ENCODE data around the gene PPM1N.

PPM1N gene

DNA sequence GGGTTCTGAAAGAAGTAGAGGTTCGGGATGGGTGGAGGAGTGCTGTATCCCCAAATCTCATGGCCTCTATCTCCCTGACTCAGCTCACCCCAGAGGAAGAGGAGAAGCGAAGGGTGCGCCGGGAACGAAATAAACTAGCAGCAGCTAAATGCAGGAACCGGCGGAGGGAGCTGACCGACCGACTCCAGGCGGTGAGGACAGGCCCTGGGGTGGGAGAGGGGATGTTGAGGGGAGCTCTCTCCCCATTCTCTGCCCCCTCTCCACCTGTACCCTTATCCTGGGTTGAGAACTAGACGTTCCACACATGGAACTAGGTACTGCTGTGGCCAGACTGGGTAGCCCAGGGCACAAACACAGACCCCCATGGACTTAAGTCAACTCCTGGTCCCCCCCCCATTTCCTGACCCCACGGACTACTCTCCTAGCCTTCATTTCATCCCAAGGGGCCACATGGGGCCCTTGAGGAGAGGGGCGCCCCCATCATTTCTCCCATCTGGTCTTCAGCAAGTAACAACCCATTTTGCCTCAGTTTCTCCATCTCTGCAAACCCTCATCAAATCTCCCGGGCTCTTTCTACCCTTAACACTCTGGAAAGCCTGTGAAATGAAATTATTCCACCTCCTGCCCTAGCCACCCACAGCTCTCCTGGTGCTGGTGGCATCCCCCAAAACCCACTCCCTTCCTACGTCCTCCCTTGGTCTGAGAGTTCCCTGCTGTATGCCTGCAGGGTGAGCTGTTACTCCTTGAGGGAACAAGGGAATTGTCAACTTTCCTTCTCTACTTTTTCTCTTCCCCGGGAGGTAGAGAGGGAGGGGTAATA lies 26.9 kb upstream of the PPM1N start:
- peak; percentile 38 for DNase-seq

DNA sequence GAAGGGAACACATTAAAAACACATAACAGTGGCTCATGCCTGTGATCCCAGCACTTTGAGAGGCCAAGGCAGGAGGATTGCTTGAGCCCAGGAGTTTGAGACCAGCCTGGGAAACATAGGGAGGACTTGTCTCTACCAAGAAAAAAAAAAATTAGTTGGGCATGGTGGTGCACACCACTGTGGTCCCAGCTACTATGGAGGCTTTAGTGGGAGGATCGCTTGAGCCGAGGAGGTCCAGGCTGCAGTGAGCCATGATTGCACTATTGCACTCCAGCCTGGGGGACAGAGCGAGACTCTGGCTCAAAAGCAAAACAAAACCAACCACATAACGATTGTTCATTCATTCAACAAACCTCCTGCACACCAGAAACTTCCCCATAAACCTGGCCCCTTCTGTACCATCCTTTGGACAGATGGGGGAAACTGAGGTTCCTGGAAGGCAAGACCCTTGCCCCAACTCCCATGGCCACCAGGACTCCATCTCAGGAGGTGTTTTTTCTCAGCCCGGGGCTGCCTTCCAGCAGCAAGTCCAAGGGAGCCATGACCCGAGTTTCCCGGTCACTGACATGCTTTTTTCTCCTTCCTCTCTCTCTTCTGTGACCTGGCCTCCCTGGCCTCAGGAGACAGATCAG lies 26.2 kb upstream of the PPM1N start:
- DNase-seq: peak; percentile 52

DNA sequence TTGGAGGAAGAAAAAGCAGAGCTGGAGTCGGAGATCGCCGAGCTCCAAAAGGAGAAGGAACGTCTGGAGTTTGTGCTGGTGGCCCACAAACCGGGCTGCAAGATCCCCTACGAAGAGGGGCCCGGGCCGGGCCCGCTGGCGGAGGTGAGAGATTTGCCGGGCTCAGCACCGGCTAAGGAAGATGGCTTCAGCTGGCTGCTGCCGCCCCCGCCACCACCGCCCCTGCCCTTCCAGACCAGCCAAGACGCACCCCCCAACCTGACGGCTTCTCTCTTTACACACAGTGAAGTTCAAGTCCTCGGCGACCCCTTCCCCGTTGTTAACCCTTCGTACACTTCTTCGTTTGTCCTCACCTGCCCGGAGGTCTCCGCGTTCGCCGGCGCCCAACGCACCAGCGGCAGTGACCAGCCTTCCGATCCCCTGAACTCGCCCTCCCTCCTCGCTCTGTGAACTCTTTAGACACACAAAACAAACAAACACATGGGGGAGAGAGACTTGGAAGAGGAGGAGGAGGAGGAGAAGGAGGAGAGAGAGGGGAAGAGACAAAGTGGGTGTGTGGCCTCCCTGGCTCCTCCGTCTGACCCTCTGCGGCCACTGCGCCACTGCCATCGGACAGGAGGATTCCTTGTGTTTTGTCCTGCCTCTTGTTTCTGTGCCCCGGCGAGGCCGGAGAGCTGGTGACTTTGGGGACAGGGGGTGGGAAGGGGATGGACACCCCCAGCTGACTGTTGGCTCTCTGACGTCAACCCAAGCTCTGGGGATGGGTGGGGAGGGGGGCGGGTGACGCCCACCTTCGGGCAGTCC lies 25.5 kb upstream of the PPM1N start:
- peak; percentile 58 for DNase-seq

GRCh38 chr19:45473367-45473681 lies 24.9 kb upstream of the PPM1N start:
- DNase-seq: no peak

DNA sequence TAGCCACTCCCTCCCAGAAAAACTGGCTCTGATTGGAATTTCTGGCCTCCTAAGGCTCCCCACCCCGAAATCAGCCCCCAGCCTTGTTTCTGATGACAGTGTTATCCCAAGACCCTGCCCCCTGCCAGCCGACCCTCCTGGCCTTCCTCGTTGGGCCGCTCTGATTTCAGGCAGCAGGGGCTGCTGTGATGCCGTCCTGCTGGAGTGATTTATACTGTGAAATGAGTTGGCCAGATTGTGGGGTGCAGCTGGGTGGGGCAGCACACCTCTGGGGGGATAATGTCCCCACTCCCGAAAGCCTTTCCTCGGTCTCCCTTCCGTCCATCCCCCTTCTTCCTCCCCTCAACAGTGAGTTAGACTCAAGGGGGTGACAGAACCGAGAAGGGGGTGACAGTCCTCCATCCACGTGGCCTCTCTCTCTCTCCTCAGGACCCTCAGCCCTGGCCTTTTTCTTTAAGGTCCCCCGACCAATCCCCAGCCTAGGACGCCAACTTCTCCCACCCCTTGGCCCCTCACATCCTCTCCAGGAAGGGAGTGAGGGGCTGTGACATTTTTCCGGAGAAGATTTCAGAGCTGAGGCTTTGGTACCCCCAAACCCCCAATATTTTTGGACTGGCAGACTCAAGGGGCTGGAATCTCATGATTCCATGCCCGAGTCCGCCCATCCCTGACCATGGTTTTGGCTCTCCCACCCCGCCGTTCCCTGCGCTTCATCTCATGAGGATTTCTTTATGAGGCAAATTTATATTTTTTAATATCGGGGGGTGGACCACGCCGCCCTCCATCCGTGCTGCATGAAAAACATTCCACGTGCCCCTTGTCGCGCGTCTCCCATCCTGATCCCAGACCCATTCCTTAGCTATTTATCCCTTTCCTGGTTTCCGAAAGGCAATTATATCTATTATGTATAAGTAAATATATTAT lies 24.3 kb upstream of the PPM1N start:
- peak; percentile 55 for DNase-seq

GRCh38 chr19:45474606-45475521 lies 23.4 kb upstream of the PPM1N start:
- DNase-seq: peak; percentile 60

GRCh38 chr19:45475537-45476291 lies 22.5 kb upstream of the PPM1N start:
- peak; percentile 45 for DNase-seq

- DNase-seq: no peak
Observed at GRCh38 chr19:45476304-45476703, 21.9 kb upstream of the PPM1N start.

GRCh38 chr19:45477186-45477585 lies 21.1 kb upstream of the PPM1N start:
- DNase-seq: peak; percentile 43

- DNase-seq: peak; percentile 71
Observed at GRCh38 chr19:45477713-45478453, 20.4 kb upstream of the PPM1N start.

DNA sequence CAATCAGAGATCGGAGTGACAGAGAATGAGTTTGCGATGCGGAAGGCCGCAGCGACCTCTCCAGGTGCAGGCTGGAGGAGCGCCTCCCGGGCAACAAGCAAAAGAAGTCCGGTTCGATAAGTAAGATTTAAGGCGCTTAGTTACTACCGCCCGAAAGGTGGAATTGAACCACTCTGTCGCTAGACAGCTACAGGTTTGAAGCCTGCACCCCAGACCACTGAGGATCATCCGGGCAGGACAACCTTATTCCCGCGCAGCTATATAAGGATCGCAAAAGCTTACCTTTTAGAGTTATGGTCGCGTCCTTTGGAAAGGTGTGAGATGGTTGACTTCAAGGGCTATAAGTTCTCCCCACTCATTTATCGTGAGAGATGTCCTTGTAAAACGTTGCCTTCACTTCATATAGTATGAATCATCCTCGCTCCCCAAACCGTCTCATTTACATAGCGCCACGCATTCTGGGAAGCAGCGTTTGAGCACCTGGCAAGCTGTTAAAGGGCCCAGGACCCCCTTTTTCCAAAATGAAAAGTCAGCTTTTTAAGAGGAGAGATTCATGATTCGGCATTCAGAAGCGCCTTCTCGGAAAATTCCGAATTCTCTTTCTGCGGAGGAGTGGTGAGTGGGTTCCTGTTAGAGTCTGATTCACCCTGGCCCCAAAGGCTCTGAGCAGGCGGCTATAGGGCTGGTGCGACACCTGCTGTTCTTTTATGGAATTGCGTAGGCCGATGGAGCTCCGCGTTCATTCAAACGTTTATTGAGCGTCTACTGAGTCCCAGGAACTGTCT lies 19.6 kb upstream of the PPM1N start:
- peak; percentile 94 for DNase-seq

DNA sequence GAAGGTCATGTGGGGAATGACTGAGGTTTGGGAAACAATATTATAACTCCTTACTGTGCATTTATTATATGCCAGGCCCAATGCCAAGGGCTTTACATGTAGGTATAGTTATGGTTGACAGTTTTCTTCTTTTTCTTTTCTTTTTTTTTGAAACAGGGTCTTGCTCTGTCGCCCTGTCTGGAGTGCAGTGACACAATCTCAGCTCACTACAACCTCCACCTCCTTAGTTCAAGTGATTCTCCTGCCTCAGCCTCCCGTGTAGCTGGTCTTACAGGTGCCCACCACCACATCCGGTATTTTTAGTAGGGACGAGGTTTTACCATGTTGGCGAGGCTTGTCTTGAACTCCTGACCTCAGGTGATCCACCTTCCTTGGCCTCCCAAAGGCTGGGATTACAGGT lies 15.2 kb upstream of the PPM1N start:
- DNase-seq: no peak

DNA sequence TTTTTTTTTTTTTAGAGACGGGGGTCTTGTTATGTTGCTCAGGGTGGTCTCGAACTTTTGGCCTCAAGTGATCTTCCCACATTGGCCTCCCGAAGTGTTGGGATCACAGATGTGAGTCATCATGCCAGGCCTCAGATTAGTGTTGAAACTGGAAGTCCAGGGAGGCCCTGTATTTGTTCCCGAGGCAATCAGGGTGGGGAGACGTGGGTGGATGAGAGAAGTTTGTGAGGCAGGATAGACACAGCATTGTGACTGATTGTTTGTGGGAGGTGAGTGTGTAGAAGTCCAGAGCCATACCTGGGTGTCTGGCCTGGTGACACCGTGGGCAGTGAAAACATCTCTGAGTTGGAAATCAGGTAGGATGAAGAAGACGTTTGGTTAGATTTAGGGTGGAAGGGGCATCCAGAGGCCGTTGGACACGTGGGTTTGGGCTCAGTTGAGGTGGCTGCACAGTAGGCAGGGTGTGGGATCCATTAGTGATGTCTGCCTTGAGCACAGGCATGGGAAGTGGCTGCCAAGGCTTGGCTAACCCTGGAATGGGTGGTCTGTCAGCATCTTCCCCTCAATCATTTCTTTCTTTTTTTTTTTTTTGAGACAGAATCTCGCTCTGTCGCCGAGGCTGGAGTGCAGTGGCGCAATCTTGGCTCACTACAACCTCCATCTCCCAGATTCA lies 13.8 kb upstream of the PPM1N start:
- DNase-seq: no peak

GRCh38 chr19:45485305-45486077 lies 12.8 kb upstream of the PPM1N start:
- DNase-seq: peak; percentile 97

- no peak for DNase-seq
Observed at GRCh38 chr19:45488708-45489107, 9.5 kb upstream of the PPM1N start.

DNA sequence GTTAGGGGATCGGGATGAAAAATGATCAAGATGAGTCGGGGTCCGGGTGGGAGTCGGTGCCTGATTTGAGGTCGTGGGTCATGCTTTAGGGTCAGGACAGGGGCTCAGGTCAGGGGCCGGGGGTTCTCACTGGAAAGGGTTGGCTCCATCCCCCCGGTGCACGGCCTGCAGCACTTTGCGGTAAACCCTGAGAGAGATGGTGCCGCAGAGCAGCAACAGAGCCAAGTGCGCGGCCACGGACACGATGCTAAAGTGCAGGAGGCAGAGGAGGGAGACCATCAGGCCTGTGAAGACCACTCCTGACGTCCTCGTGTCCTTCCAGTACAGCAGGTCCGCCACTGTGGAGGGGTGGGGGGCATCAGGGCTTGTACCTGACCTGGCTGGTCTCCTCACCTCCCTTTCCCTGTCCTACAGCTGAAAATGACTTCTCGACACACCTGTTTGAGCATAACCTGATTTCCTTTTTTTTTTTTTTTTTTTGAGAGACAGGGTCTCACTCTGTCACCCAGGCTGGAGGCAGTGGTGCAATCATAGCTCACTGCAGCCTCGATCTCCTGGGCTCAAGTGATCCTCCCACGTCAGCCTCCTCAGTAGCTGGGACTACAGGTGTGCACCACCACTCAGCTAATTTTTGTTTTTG lies 8.9 kb upstream of the PPM1N start:
- DNase-seq: no peak

GRCh38 chr19:45492137-45492626 lies 6.1 kb upstream of the PPM1N start:
- no peak for DNase-seq

Data from DMS53 (cell line).